ENCODE measurements around the gene ARHGAP18.

ARHGAP18 gene

GRCh38 chr6:129544892-129545612 lies 164.9 kb downstream of the ARHGAP18 start:
- no peak for TF ChIP-seq CTCF (IDR thresholded peaks at IDR 0.05; ENCODE audit: extremely low read depth, insufficient read depth, missing control alignments)
- in situ Hi-C loops (cut with MboI; ENCODE audit: low pct_unique_long_range_greater_than_20kb, low sequenced_read_pairs, unreplicated experiment): no loop called here
- no peak for DNase-seq (ENCODE audit: low spot score)

- DNase-seq (ENCODE audit: low spot score): no peak
- TF ChIP-seq CTCF (IDR thresholded peaks at IDR 0.05; ENCODE audit: extremely low read depth, insufficient read depth, missing control alignments): no peak
- in situ Hi-C loops (cut with MboI; ENCODE audit: low pct_unique_long_range_greater_than_20kb, low sequenced_read_pairs, unreplicated experiment): no loop called here
Measured at GRCh38 chr6:129543981-129544380, 166.0 kb downstream of the ARHGAP18 start.

- in situ Hi-C loops (cut with MboI; ENCODE audit: low pct_unique_long_range_greater_than_20kb, low sequenced_read_pairs, unreplicated experiment): no loop called here
- no peak for TF ChIP-seq CTCF (IDR thresholded peaks at IDR 0.05; ENCODE audit: extremely low read depth, insufficient read depth, missing control alignments)
Measured at GRCh38 chr6:129542705-129543104, 167.3 kb downstream of the ARHGAP18 start.

GRCh38 chr6:129539032-129539431 lies 170.9 kb downstream of the ARHGAP18 start:
- no peak for TF ChIP-seq CTCF (IDR thresholded peaks at IDR 0.05; ENCODE audit: extremely low read depth, insufficient read depth, missing control alignments)
- in situ Hi-C loops (cut with MboI; ENCODE audit: low pct_unique_long_range_greater_than_20kb, low sequenced_read_pairs, unreplicated experiment): no loop called here
- no peak for DNase-seq (ENCODE audit: low spot score)

More at GRCh38 chr6:129542705-129543104, 167.3 kb downstream of the ARHGAP18 start:
- DNase-seq (ENCODE audit: low spot score): no peak

GRCh38 chr6:129536271-129536670 lies 173.7 kb downstream of the ARHGAP18 start:
- no peak for TF ChIP-seq CTCF (IDR thresholded peaks at IDR 0.05; ENCODE audit: extremely low read depth, insufficient read depth, missing control alignments)
- no peak for DNase-seq (ENCODE audit: low spot score)
- in situ Hi-C loops (cut with MboI; ENCODE audit: low pct_unique_long_range_greater_than_20kb, low sequenced_read_pairs, unreplicated experiment): no loop called here

GRCh38 chr6:129534926-129535325 lies 175.1 kb downstream of the ARHGAP18 start:
- in situ Hi-C loops (cut with MboI; ENCODE audit: low pct_unique_long_range_greater_than_20kb, low sequenced_read_pairs, unreplicated experiment): no loop called here
- no peak for TF ChIP-seq CTCF (IDR thresholded peaks at IDR 0.05; ENCODE audit: extremely low read depth, insufficient read depth, missing control alignments)
- DNase-seq (ENCODE audit: low spot score): no peak
